GM12878 (cell line): Measurements from ENCODE around the gene RNASE9. TPM values are rescaled to one million over a fixed set of nuclear protein-coding genes. Genes with fewer than 3 reads are reported as not detected.

Experiments
- polyA plus RNA-seq, 11 experiments: library from polyadenylated mRNA; depleted of rRNA in 4 of 11; unstranded in 6 of 11; stranded (reverse) in 5 of 11; fragments of >200 nt; fragmentation: Nextera tagmentation in 4 of 11; fragmentation: Illumina TruSeq in 1 of 11; extraction: Ambion mirVana in 4 of 11; extraction: Trizol in 1 of 11; gene quantifications; 1 replicate in 1 of 11; 2 replicates in 10 of 11; pipeline versions ENCODE4 v1.2.1 to v1.2.3, GENCODE V29; 2011 to 2016; ENCODE audit warnings: inconsistent platforms in 2 of 11, missing spikeins in 2 of 11, low read depth in 1 of 11
- total RNA-seq, 4 experiments: library from RNA; depleted of rRNA in 3 of 4; stranded (reverse); fragments of >200 nt in 3 of 4; fragmentation: Illumina TruSeq in 1 of 4; extraction: Trizol in 1 of 4; gene quantifications; 2 replicates each; pipeline versions ENCODE4 v1.2.1 to v1.2.3, GENCODE V29; 2013 to 2021

Gene RNASE9
- total and polyA plus RNA-seq, 10 of the 15 experiments (the other 5 are each of a cell fraction or from before 2014, with no cell fraction given) = not detected

Other genes starting within 250 kb of the RNASE9 start
Only the 7 nearest of the 18 such genes appear.
- 267 and 279 TPM in 2 replicates for gene APEX1, start 105.8 kb downstream of the RNASE9 start, total RNA-seq (2014; rRNA removed)
- 107 and 115 TPM in 2 replicates for gene APEX1, start 105.8 kb downstream of the RNASE9 start, total RNA-seq (2014; rRNA removed; fragmentation: Illumina TruSeq; extraction: Trizol)
- gene APEX1, start 105.8 kb downstream of the RNASE9 start, total RNA-seq (2021) = 262 and 271 TPM in 2 replicates
- gene APEX1, start 105.8 kb downstream of the RNASE9 start, polyA plus RNA-seq (2011; rRNA removed) = 226 and 308 TPM in 2 replicates
- 407 and 465 TPM in 2 replicates for gene APEX1, start 105.8 kb downstream of the RNASE9 start, polyA plus RNA-seq (2014; fragmentation: Illumina TruSeq; extraction: Trizol)
- gene APEX1, start 105.8 kb downstream of the RNASE9 start, polyA plus RNA-seq (2014; fragmentation: Nextera tagmentation; extraction: Ambion mirVana) = 100 to 1,000 TPM; 299 to 320 TPM
- gene APEX1, start 105.8 kb downstream of the RNASE9 start, polyA plus RNA-seq (2014; rRNA removed) = 278 and 300 TPM in 2 replicates
- gene APEX1, start 105.8 kb downstream of the RNASE9 start, polyA plus RNA-seq (2016; fragmentation: Nextera tagmentation; extraction: Ambion mirVana) = 100 to 1,000 TPM; 298 to 319 TPM
- gene PIP4P1, start 99.6 kb downstream of the RNASE9 start, total RNA-seq (2014; rRNA removed) = 29.3 and 29.7 TPM in 2 replicates
- 22.8 and 23.4 TPM in 2 replicates for gene PIP4P1, start 99.6 kb downstream of the RNASE9 start, total RNA-seq (2014; rRNA removed; fragmentation: Illumina TruSeq; extraction: Trizol)
- 39.0 and 41.3 TPM in 2 replicates for gene PIP4P1, start 99.6 kb downstream of the RNASE9 start, total RNA-seq (2021)
- gene PIP4P1, start 99.6 kb downstream of the RNASE9 start, polyA plus RNA-seq (2011; rRNA removed) = 26.7 and 45.7 TPM in 2 replicates
- gene PIP4P1, start 99.6 kb downstream of the RNASE9 start, polyA plus RNA-seq (2014; fragmentation: Illumina TruSeq; extraction: Trizol) = 38.1 and 45.8 TPM in 2 replicates
- 10 to 100 TPM; 19.1 to 41.6 TPM for gene PIP4P1, start 99.6 kb downstream of the RNASE9 start, polyA plus RNA-seq (2014; fragmentation: Nextera tagmentation; extraction: Ambion mirVana)
- 44.4 and 47.4 TPM in 2 replicates for gene PIP4P1, start 99.6 kb downstream of the RNASE9 start, polyA plus RNA-seq (2014; rRNA removed)
- gene PIP4P1, start 99.6 kb downstream of the RNASE9 start, polyA plus RNA-seq (2016; fragmentation: Nextera tagmentation; extraction: Ambion mirVana) = 10 to 100 TPM; 37.7 to 43.6 TPM
- 145 and 161 TPM in 2 replicates for gene PNP, start 91.6 kb downstream of the RNASE9 start, total RNA-seq (2014; rRNA removed)
- 185 and 198 TPM in 2 replicates for gene PNP, start 91.6 kb downstream of the RNASE9 start, total RNA-seq (2014; rRNA removed; fragmentation: Illumina TruSeq; extraction: Trizol)
- gene PNP, start 91.6 kb downstream of the RNASE9 start, total RNA-seq (2021) = 129 and 131 TPM in 2 replicates
- 202 and 215 TPM in 2 replicates for gene PNP, start 91.6 kb downstream of the RNASE9 start, polyA plus RNA-seq (2011; rRNA removed)
- gene PNP, start 91.6 kb downstream of the RNASE9 start, polyA plus RNA-seq (2014; fragmentation: Illumina TruSeq; extraction: Trizol) = 196 and 211 TPM in 2 replicates
- 100 to 1,000 TPM; 103 to 123 TPM for gene PNP, start 91.6 kb downstream of the RNASE9 start, polyA plus RNA-seq (2014; fragmentation: Nextera tagmentation; extraction: Ambion mirVana)
- 137 and 146 TPM in 2 replicates for gene PNP, start 91.6 kb downstream of the RNASE9 start, polyA plus RNA-seq (2014; rRNA removed)
- 100 to 1,000 TPM; 124 to 131 TPM for gene PNP, start 91.6 kb downstream of the RNASE9 start, polyA plus RNA-seq (2016; fragmentation: Nextera tagmentation; extraction: Ambion mirVana)
- gene RNASE10, start 55.5 kb downstream of the RNASE9 start, total RNA-seq (2014; rRNA removed) = not detected in 2 replicates
- gene RNASE10, start 55.5 kb downstream of the RNASE9 start, total RNA-seq (2014; rRNA removed; fragmentation: Illumina TruSeq; extraction: Trizol) = not detected in 2 replicates
- 0.21 and 0.44 TPM in 2 replicates for gene RNASE10, start 55.5 kb downstream of the RNASE9 start, total RNA-seq (2021)
- not detected in 2 replicates for gene RNASE10, start 55.5 kb downstream of the RNASE9 start, polyA plus RNA-seq (2011; rRNA removed)
- gene RNASE10, start 55.5 kb downstream of the RNASE9 start, polyA plus RNA-seq (2014; fragmentation: Illumina TruSeq; extraction: Trizol) = not detected in 2 replicates
- not detected for gene RNASE10, start 55.5 kb downstream of the RNASE9 start, polyA plus RNA-seq (2014; fragmentation: Nextera tagmentation; extraction: Ambion mirVana)
- 0.19 TPM in 1 of 2 replicates, not detected in the other for gene RNASE10, start 55.5 kb downstream of the RNASE9 start, polyA plus RNA-seq (2014; rRNA removed)
- gene RNASE10, start 55.5 kb downstream of the RNASE9 start, polyA plus RNA-seq (2016; fragmentation: Nextera tagmentation; extraction: Ambion mirVana) = under 1 TPM; 0.13 to 0.18 TPM
- gene RNASE11, start 27.0 kb upstream of the RNASE9 start, total RNA-seq (2014; rRNA removed) = not detected in 2 replicates
- not detected in 2 replicates for gene RNASE11, start 27.0 kb upstream of the RNASE9 start, total RNA-seq (2014; rRNA removed; fragmentation: Illumina TruSeq; extraction: Trizol)
- gene RNASE11, start 27.0 kb upstream of the RNASE9 start, total RNA-seq (2021) = not detected in 2 replicates
- gene RNASE11, start 27.0 kb upstream of the RNASE9 start, polyA plus RNA-seq (2011; rRNA removed) = not detected in 2 replicates
- not detected in 2 replicates for gene RNASE11, start 27.0 kb upstream of the RNASE9 start, polyA plus RNA-seq (2014; fragmentation: Illumina TruSeq; extraction: Trizol)
- gene RNASE11, start 27.0 kb upstream of the RNASE9 start, polyA plus RNA-seq (2014; fragmentation: Nextera tagmentation; extraction: Ambion mirVana) = not detected
- not detected in 2 replicates for gene RNASE11, start 27.0 kb upstream of the RNASE9 start, polyA plus RNA-seq (2014; rRNA removed)
- gene RNASE11, start 27.0 kb upstream of the RNASE9 start, polyA plus RNA-seq (2016; fragmentation: Nextera tagmentation; extraction: Ambion mirVana) = not detected
- not detected in 2 replicates for gene RNASE12, start 30.3 kb upstream of the RNASE9 start, total RNA-seq (2014; rRNA removed)
- not detected in 2 replicates for gene RNASE12, start 30.3 kb upstream of the RNASE9 start, total RNA-seq (2014; rRNA removed; fragmentation: Illumina TruSeq; extraction: Trizol)
- not detected in 2 replicates for gene RNASE12, start 30.3 kb upstream of the RNASE9 start, total RNA-seq (2021)
- not detected in 2 replicates for gene RNASE12, start 30.3 kb upstream of the RNASE9 start, polyA plus RNA-seq (2011; rRNA removed)
- not detected in 2 replicates for gene RNASE12, start 30.3 kb upstream of the RNASE9 start, polyA plus RNA-seq (2014; fragmentation: Illumina TruSeq; extraction: Trizol)
- gene RNASE12, start 30.3 kb upstream of the RNASE9 start, polyA plus RNA-seq (2014; fragmentation: Nextera tagmentation; extraction: Ambion mirVana) = not detected
- not detected in 2 replicates for gene RNASE12, start 30.3 kb upstream of the RNASE9 start, polyA plus RNA-seq (2014; rRNA removed)
- not detected for gene RNASE12, start 30.3 kb upstream of the RNASE9 start, polyA plus RNA-seq (2016; fragmentation: Nextera tagmentation; extraction: Ambion mirVana)
- gene OR6S1, start 80.6 kb upstream of the RNASE9 start, total RNA-seq (2014; rRNA removed) = 0.62 and 0.76 TPM in 2 replicates
- gene OR6S1, start 80.6 kb upstream of the RNASE9 start, total RNA-seq (2014; rRNA removed; fragmentation: Illumina TruSeq; extraction: Trizol) = 0.64 and 0.67 TPM in 2 replicates
- gene OR6S1, start 80.6 kb upstream of the RNASE9 start, total RNA-seq (2021) = 0.51 and 0.66 TPM in 2 replicates
- gene OR6S1, start 80.6 kb upstream of the RNASE9 start, polyA plus RNA-seq (2011; rRNA removed) = 0.09 and 0.24 TPM in 2 replicates
- gene OR6S1, start 80.6 kb upstream of the RNASE9 start, polyA plus RNA-seq (2014; fragmentation: Illumina TruSeq; extraction: Trizol) = 0.22 TPM in 1 of 2 replicates, not detected in the other
- not detected for gene OR6S1, start 80.6 kb upstream of the RNASE9 start, polyA plus RNA-seq (2014; fragmentation: Nextera tagmentation; extraction: Ambion mirVana)
- gene OR6S1, start 80.6 kb upstream of the RNASE9 start, polyA plus RNA-seq (2014; rRNA removed) = 0.35 and 0.42 TPM in 2 replicates
- not detected for gene OR6S1, start 80.6 kb upstream of the RNASE9 start, polyA plus RNA-seq (2016; fragmentation: Nextera tagmentation; extraction: Ambion mirVana)